Hepatocyte (in vitro differentiated cells): ENCODE data around the gene SLC22A23.

Experiments used
- CTCF ChIP-seq: fragments of 200-600 bp; sonication (generic); IDR thresholded peaks from 2 replicates; pipeline ENCODE4 v1.5.1; 2016; ENCODE audit warnings: antibody characterized with exemption, mild to moderate bottlenecking; ENCODE audit not compliant: poor library complexity
- EZH2phosphoT487 ChIP-seq: fragments of 200-600 bp; sonication (generic); IDR thresholded peaks from one replicate; pipeline ENCODE4 v1.6.1; 2018; ENCODE audit warnings: antibody characterized with exemption, mild to moderate bottlenecking, low read depth, moderate library complexity; ENCODE audit not compliant: unreplicated experiment, severe bottlenecking

GRCh38 chr6:3369985-3370360, 86.9 kb downstream of the SLC22A23 start:
- no peak for TF ChIP-seq EZH2phosphoT487
- TF ChIP-seq CTCF: no peak
